GM19240 (cell line): ENCODE measurements around the gene SLC6A17.
A peak's percentile ranks its signal among the peaks of the same experiment; 100 is the strongest.

Experiments used
- DNase-seq: peaks from one replicate; pipeline ENCODE4 v3.0.0; 2011; ENCODE audit warnings: low spot score; ENCODE audit not compliant: insufficient read length

The SLC6A17 gene

GRCh38 chr1:110150330-110151174 is at the start of gene SLC6A17:
Gene SLC6A17, plus strand, starts transcription at chr1:110150494. Its CDS starts 16,436 bp downstream, at chr1:110166930.
- DNase-seq, result no peak

DNA sequence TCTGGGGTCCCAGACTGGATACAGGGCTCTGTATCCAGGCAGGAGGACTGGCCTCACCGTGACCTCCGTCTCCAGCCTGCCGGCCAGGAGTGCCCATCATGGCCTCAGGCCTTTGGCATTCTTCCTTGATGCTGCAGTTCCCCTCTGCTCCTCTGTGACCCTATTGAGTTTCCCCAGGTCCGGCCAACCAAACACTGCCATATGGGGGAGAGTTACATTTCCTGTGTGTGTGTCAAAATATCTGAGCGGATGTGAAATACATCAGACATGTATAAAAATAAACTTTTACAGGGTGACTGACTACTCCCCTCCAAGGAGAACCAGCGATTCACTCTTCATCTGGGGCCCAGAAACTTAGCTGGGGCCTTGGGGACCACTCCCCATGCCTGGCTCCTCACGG is 48.2 kb upstream of the SLC6A17 start:
- DNase-seq, result no peak

DNA sequence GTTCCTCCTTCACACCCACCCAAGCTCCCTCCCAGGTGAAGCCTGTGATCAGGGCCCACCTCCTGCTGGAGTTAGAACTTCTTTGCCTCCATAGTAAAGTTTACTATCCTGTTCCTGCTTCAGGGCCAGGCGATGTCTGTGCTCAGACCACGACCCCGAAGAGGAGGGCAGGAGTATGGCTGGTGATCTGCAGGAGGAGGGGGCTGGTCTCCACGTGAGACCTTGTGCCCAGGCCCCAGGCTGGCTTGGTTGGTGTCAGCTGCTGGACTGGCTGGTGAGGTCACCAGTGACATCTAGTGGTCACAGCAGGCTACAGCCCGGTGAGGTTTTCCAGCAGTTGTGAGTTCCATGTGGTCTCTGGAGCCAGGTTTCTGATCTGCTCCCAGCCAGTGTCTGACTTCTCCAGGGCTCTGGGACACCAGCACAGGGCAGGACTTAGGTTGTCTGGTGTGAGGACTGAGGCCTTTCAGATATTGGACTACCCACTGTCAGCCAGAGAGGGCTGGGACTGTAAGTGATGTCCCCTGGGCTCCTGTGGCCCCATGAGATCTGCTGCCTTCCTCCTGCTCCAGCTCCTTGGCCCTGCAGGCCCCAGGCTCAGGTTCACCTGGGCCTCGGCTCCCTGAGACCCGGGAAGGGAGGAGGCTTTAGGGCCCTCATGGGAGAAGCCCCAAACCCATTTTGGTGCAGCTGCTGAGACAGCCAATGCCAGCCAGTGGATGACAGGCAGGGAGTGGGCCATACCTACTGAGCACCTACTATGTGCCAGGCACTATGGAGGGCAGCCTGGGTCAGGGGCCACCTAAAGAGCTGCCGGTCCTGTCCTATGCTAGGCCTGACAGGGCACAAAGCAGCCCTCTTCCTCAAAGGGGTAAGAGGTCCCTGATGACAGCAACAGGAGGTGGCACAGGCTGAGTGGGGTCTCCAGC is 44.0 kb upstream of the SLC6A17 start:
- peak; percentile 77 for DNase-seq

- DNase-seq, result no peak
These were observed 42.3 kb upstream of the SLC6A17 start for GRCh38 chr1:110107867-110108469.

GRCh38 chr1:110111081-110111480 is 39.2 kb upstream of the SLC6A17 start:
- no peak for DNase-seq

- DNase-seq, result no peak
These were observed 38.2 kb upstream of the SLC6A17 start, which contains the start of gene UBL4B for GRCh38 chr1:110112143-110112542. Gene UBL4B, plus strand, starts transcription at chr1:110112443. Its CDS starts 92 bp downstream, at chr1:110112535.

GRCh38 chr1:110112656-110113055 is 37.6 kb upstream of the SLC6A17 start:
- no peak for DNase-seq

- DNase-seq, result no peak
These were observed 36.7 kb upstream of the SLC6A17 start for GRCh38 chr1:110113551-110113950.

DNA sequence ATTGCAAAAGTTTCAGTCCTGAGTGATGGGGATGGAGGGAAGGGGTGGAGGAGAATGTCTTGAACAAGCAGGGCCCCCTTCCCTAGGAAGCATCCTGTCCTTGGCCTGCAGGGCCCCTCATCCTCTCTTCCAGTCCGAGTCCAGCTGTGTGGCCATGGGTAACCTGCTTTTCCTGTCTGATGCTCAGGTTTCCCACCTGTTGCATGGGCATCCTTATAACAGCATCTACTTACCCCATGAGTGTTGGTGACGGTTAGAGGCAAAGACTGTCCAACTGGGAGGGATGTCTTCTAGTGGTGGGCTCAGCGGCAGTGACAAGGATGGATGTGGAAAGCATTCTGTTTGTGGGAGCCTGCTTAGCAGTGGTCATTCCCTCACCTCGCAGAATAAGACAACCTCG is 36.1 kb upstream of the SLC6A17 start:
- DNase-seq, result no peak

- no peak for DNase-seq
These were observed 35.5 kb upstream of the SLC6A17 start for GRCh38 chr1:110114784-110115183.

DNA sequence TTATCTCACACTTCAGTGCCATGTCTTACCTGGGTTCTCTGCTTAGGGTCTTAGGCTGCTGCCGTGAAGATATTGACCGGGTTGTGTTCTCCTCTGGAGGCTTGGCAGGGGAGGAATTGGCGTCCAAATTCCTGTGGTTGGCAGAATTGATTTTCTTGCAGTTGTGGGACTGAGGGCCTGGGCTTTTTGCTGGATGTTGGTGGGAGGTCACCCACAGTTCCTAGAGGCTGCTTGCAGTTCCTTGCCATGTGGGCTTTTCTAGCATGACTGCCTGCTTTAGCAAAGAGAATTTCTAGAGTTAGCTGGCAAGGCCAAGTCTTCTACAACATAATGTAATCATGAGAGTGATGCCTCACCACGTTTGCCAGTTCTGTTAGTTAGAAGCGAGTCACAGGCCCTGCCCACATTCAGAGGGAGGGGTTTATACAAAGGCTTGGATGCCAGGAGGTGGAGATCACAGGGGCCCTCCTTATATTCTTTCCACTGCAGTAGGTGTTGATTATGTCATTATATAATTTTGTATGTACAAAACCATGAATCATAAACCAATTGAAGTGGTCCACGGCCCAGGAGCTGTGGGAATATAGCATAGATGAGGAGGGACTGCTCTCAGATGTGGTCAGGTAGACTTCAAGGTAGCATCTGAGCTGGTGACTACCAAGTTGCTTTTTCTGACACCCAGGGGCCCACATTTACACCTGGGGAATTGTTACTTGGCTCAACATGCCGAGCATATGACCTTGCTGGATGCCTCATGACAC is 31.5 kb upstream of the SLC6A17 start:
- DNase-seq, result no peak

DNA sequence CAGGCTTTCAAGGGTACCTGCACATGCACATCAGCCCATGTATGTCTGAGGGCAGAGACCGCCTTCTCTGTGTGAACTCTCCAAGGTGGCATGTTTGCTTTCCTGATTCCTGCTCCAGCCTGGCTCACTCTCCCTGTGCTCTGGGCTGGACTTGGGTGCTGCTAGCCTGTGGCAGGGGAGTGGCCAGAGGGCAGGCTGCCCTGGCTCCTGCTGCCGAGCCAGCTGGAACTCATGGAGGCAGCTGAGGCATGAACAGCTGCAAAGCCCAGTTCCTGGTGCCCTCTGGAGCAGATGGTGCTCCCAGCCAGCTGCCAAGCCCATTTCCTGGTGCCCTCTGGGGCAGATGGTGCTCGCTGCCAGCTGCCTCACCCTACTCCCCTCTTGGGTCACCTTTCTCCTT is 30.5 kb upstream of the SLC6A17 start:
- no peak for DNase-seq

- DNase-seq, result no peak
These were observed 29.2 kb upstream of the SLC6A17 start for GRCh38 chr1:110120960-110121561.

DNA sequence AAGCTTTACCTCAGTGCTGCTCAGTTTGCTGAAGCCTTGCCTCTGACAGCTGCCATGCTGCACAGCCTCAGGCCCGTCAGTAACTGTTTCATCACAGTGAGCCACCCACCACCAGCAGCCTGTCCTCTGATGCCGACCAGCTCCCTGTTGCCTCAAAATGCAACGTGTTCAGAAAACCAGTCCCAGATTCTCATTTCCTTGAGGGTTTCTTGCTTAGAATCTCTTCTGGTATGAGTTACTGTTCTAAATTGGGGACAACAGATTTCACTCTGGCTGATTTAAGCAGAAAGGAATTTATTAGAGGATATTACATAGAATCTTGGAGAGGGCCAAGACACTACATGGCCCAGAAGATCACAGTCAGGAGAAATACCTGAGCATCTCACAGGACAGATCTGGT is 27.1 kb upstream of the SLC6A17 start:
- no peak for DNase-seq

- DNase-seq, result no peak
These were observed 24.5 kb upstream of the SLC6A17 start for GRCh38 chr1:110125810-110126209.

- no peak for DNase-seq
These were observed 20.1 kb upstream of the SLC6A17 start for GRCh38 chr1:110130113-110130591.

DNA sequence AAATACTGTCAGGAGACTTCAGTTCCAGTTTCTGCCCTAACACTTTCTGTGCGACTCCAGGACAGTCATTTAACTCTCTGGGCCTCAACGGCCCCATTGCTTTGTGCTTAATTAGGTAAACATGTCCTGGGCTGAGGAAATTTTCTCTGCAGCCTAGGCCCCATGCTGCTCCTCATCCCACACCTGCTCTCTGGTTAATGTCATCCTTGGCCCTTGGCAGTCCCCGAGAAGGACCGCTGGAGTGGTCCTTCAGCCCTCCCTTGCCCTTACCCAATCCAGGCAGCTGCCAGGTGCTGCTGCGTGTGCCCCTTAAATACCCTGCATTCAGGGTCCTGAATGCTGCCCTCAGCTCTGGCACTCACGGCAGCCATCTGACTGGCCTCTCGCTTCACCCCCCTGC is 19.3 kb upstream of the SLC6A17 start:
- DNase-seq, result no peak

DNA sequence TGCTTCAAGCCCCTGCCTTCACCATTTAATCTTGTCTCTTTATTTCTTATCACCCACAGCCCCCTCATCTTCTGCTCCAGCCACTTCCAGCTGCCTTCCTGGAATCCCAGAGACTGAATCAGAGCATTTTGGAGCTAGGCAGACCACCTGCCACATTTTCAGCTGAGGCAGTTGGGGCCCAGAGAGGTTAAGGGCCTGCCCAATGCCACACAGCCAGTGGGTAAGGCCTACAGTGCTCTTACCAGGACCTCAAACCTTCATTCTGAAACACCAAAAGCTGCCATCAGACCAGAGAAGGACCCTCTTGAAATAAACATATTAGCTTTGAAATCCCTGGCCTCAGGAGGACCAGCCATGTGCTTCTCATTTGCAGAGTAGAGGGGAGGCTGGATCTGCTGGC is 17.6 kb upstream of the SLC6A17 start:
- no peak for DNase-seq

- no peak for DNase-seq
These were observed 16.9 kb upstream of the SLC6A17 start for GRCh38 chr1:110133436-110133835.

DNA sequence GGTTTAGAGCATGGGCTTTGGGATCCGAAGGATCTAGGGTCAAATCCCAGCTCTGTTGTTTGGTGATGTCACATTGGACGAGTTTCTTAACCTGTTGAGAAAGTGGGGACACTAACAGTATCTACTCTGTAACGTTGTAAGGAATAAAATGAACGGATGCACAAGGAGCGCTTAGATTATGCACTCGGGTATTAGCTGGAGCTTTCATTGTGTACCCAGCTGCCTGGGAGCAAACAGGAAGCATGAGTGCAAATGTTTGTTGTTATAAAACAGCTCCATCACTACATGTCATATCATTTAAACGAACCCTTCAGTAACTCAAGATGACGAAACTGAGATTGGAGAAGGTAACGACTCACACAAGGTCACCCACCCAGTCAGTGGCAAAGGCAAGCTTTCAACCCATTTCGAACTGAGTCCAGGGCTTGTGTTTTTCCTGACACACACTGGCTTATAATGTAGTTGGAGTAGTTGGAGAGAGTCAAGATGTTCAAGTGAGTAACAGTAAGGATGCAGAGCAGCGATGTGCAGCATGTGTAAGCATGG is 16.2 kb upstream of the SLC6A17 start:
- DNase-seq, result no peak
